KOPT-K1 (cell line): ENCODE data around the gene PITRM1.

Source experiments
- H3K27ac ChIP-seq: fragments of 200-600 bp; sonication (generic); 2 replicates; pipeline ENCODE4 v1.5.1; 2016; ENCODE audit warnings: antibody characterized with exemption, mild to moderate bottlenecking, low read depth, low read length; ENCODE audit not compliant: poor library complexity, severe bottlenecking
- H3K36me3 ChIP-seq: fragments of 200-600 bp; sonication (generic); 2 replicates; pipeline ENCODE4 v1.5.1; 2017; ENCODE audit warnings: antibody characterized with exemption, mild to moderate bottlenecking, low read length, moderate library complexity; ENCODE audit not compliant: insufficient read depth
- H3K9me3 ChIP-seq: fragments of 200-600 bp; sonication (generic); 2 replicates; pipeline ENCODE4 v1.5.1; 2017; ENCODE audit warnings: antibody characterized with exemption, low read length, mild to moderate bottlenecking; ENCODE audit not compliant: insufficient read depth, poor library complexity, severe bottlenecking

The PITRM1 gene

GRCh38 chr10:3142146-3142875 lies 30.3 kb downstream of the PITRM1 start:
- H3K27ac ChIP-seq = no peak overlapping the region
- no peaks in the 10 kb centered on the region for H3K9me3 ChIP-seq
- peaks cover 100% of the 10 kb centered on the region for H3K36me3 ChIP-seq

GRCh38 chr10:3141351-3142005 lies 31.1 kb downstream of the PITRM1 start:
- peaks cover 100% of the 10 kb centered on the region for H3K36me3 ChIP-seq

DNA sequence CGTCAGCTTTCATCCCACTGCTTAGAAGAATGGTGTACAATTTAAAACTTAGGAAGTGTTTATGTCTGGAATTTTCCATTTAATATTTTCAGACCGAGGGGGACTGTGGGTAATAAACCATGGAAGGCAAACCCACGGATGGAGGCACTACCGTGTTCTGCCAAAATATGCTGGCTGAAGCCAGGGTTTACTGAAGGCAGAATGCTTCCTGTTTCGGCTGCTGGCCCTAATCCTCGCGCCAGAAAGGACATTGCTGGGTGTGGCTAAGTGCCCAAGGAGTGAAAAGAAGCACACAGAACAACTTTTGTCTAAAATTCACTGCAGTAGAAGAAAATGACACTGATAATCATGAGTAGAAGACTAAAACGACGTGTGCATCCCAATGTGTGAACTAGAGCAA lies 32.3 kb downstream of the PITRM1 start:
- Histone ChIP-seq H3K36me3 (peaks cover 100% of the 10 kb centered on the region), H3K9me3 (no peaks in the 10 kb centered on the region), H3K27ac (no peak overlapping the region)

More at GRCh38 chr10:3141351-3142005, 31.1 kb downstream of the PITRM1 start:
- H3K9me3 ChIP-seq = no peaks in the 10 kb centered on the region
- H3K27ac ChIP-seq = no peak overlapping the region

DNA sequence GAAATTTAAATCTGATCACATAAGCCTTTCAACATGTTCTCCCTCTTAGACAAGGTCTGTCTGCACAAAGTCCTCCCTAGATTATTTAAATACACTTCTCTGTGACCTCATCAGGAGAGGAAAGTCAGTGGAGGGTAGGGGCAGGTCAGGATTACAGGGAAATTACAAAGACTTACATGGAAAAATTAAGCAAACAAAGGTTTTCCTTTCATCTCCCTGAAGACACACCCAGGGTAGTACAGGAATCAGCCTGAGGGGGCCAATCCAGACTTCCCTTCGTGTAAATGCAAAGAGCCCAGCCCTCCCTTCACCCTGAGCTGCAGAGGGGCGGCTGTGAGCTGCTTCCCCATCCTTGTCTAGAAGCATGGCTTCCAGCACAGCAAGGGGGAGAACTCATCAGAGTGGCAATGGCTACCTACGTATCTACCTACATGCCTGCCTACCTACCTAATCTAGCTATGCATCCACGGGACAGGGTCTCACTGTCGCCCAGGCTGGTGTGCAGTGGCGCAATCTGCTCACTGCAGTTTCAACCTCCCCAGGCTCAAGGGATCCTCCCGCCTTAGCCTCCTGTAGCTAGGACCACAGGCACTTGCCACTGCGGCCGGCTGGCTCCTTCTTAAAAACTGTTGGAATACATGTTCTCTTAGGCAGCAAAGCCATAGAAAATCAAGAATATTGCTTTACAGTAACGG lies 33.2 kb downstream of the PITRM1 start:
- Histone ChIP-seq H3K36me3 (peaks cover 100% of the 10 kb centered on the region), H3K27ac (no peak overlapping the region), H3K9me3 (no peaks in the 10 kb centered on the region)

DNA sequence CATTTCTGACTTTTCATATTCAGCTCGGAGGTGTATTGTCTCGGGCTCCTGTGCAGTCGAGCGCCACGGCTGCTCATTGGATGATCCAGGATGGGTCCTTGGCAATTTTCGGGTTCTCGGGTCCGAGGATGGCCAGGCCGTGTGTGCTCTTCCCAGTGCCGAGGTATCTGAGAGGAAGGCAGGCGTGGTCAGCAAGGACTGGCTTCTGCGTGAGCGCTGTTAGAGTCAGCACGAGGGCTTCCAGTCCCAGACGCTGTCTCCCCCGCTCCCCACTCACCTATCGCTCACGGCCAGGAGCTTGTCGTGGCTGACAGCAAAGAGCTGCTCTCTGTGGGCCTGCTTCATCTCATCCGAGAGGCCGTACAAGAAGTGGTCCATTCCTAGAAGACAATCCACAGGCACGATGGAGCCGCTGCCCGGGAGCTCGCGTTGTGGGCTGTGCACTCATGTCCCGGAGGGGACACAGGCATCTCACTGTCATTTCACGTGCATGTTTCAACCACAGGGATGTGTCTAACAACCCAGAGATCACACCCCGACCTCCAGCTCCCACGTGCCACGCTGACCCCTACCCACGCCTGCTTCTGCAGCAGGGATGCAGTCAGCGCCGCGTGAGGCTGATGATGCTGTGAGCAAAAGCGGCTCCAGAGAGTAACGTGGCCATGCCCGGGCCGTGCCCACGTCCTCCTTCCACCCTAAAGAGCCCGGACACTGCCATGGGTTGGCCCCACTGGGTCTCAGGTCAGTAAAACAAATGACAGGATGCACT lies 34.4 kb downstream of the PITRM1 start:
- Histone ChIP-seq H3K9me3 (no peaks in the 10 kb centered on the region), H3K36me3 (peaks cover 100% of the 10 kb centered on the region), H3K27ac (no peak overlapping the region)

DNA sequence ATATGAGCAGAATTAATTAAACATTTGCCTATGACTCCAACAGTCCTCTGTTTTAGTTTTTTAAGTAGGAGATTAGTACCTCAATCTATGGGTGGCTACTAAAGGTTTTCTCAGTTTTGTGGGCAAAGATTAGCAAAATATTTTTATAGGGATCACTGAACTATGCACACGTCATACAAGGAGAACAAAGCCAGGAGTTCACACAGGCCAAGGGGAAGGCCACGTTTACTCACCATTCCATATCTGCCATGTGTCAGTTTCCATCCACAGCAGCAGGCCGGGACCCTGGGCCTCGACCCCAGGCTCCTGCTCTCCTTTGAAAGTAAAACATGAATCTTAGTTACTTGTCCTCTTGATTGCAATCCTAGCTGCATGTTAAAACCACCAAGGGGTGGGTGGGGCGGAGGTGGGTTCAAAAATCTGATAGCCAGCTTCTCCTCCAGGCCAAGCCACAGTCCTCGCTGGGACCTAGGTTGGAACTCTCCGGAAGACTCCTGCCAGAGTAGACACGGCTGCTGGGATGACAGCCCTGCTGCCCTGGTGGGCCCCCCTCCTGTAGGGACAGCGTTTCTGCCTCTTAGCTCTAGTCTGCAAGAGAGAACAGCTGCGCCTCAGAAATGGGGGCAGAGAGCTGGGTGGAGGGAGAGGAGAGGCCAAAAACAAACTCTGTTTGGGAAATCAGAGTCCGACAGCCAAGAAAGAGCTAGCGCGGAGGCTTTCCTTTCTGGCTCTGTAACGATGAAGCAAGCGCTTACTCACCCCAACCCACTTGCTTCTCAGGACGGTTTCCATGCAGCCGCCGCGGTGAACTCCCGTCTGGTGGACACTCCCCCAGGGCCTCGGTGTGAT lies 35.6 kb downstream of the PITRM1 start:
- no peak overlapping the region for H3K27ac ChIP-seq
- peaks cover 100% of the 10 kb centered on the region for H3K36me3 ChIP-seq
- H3K9me3 ChIP-seq = no peaks in the 10 kb centered on the region

DNA sequence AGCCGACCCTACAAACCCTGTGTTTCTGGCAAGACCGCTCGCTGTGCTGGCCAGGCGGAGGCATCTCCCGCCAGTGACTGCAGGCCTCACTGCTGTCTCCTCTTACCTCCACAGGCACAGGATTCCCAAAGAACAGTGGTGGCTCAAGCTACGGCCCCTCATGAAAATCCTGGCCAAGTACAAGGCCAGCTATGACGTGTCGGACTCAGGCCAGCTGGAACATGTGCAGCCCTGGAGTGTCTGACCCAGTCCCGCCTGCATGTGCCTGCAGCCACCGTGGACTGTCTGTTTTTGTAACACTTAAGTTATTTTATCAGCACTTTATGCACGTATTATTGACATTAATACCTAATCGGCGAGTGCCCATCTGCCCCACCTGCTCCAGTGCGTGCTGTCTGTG lies 36.2 kb downstream of the PITRM1 start:
- Histone ChIP-seq H3K27ac (no peak overlapping the region), H3K9me3 (no peaks in the 10 kb centered on the region), H3K36me3 (peaks cover 100% of the 10 kb centered on the region)

GRCh38 chr10:3135006-3135405 lies 37.6 kb downstream of the PITRM1 start:
- Histone ChIP-seq H3K36me3 (peaks cover 100% of the 10 kb centered on the region), H3K9me3 (no peaks in the 10 kb centered on the region), H3K27ac (no peak overlapping the region)

DNA sequence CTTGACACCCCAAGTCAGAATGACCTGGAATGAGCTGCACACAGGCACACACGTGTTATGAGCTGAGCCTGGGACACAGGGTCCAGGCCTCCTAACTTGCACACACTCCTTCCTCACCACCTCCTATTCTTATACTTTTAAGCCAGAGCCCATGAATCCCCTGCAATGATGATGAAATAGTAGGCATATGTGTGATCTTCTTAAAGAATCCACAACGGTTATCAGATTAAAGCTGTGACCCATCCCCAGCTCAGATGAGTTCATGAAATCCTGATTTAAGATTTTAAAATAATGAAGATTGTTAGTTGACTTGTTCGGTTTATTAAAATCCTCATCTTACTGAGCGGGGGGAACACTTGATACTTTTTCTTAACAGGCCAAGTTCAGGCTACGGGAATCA lies 38.6 kb downstream of the PITRM1 start:
- H3K27ac ChIP-seq = no peak overlapping the region
- H3K9me3 ChIP-seq = no peaks in the 10 kb centered on the region
- H3K36me3 ChIP-seq = peaks cover 100% of the 10 kb centered on the region

GRCh38 chr10:3132036-3133025 lies 40.3 kb downstream of the PITRM1 start:
- H3K27ac ChIP-seq = no peak overlapping the region
- H3K36me3 ChIP-seq = peaks cover 100% of the 10 kb centered on the region
- no peaks in the 10 kb centered on the region for H3K9me3 ChIP-seq

GRCh38 chr10:3131098-3131497 lies 41.5 kb downstream of the PITRM1 start:
- no peaks in the 10 kb centered on the region for H3K9me3 ChIP-seq
- no peak overlapping the region for H3K27ac ChIP-seq
- peaks cover 100% of the 10 kb centered on the region for H3K36me3 ChIP-seq

DNA sequence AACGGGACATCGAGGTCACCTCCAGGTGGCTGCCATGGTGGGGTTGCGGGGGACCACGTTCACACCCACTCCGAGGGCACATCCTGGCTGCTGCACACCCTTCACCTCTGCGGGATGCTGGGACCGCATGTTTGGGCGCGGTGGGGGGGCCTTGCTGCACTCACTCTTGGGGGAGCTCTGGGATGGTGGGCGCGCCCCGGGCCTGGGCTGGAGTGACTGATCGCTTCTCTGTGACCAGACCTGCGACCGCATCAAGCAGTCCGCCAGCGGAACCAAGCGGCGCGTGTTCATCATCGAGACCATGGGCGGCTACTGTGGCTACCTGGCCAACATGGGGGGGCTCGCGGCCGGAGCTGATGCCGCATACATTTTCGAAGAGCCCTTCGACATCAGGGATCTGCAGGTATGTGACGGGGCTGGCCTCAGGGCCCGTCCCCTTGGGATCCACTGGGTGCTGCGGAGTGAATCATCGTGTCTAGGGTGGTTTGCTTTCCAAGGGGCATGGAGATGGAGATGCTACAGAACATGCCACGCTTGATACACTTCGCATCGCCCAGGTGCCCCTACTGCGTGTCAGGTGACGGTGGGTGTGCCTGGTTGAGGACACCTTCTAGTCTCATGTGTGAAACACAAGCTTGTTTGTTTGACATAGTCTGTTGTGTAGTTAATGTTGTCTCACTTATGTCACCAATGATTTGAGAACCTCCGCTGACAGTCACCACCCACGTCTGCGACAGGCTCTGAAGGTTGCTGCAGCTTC lies 42.8 kb downstream of the PITRM1 start:
- Histone ChIP-seq H3K9me3 (no peaks in the 10 kb centered on the region), H3K27ac (no peak overlapping the region), H3K36me3 (peaks cover 100% of the 10 kb centered on the region)
